ENCODE data around the gene SMIM41.

Gene SMIM41

GRCh38 chr12:52067081-52067374, 12.5 kb upstream of the SMIM41 start:
- H3K4me3 ChIP-seq (ENCODE audit: insufficient read length, low read depth) = no peak overlapping the region
- no peak for DNase-seq (ENCODE audit: low read depth, low spot score)
- H3K4me1 ChIP-seq (ENCODE audit: insufficient read depth, insufficient read length) = peaks cover 3% of the 10 kb centered on the region
- H3K9me3 ChIP-seq (ENCODE audit: insufficient read depth, low read length) = no peaks in the 10 kb centered on the region
- H3K36me3 ChIP-seq (ENCODE audit: insufficient read depth, insufficient read length, low read length) = peaks cover 14% of the 10 kb centered on the region
- H3K9ac ChIP-seq (ENCODE audit: insufficient read length, low read depth) = no peak overlapping the region
- H3K27me3 ChIP-seq (ENCODE audit: insufficient read depth, insufficient read length) = peaks cover 3% of the 10 kb centered on the region
- no peak for TF ChIP-seq YY1 (IDR thresholded peaks at IDR 0.05; ENCODE audit: insufficient read depth, insufficient read length)
- TF ChIP-seq ZNF274 (IDR thresholded peaks at IDR 0.05; ENCODE audit: low read depth, low read length) = no peak
- no peak for TF ChIP-seq SUZ12 (IDR thresholded peaks at IDR 0.05; ENCODE audit: extremely low read depth, insufficient read depth, insufficient read length)

- Histone ChIP-seq H3K4me3 (ENCODE audit: insufficient read length, low read depth) (peak within 1 kb of the TSS; percentile 86), H3K36me3 (ENCODE audit: insufficient read depth, insufficient read length, low read length) (peaks cover 39% of the 10 kb centered on the region), H3K9me3 (ENCODE audit: insufficient read depth, low read length) (no peaks in the 10 kb centered on the region), H3K27me3 (ENCODE audit: insufficient read depth, insufficient read length) (peaks cover 3% of the 10 kb centered on the region), H3K9ac (ENCODE audit: insufficient read length, low read depth) (peak within 1 kb of the TSS; percentile 91), H3K4me1 (ENCODE audit: insufficient read depth, insufficient read length) (peaks cover 1% of the 10 kb centered on the region)
- TF ChIP-seq SUZ12 (IDR thresholded peaks at IDR 0.05; ENCODE audit: extremely low read depth, insufficient read depth, insufficient read length) (no peak), YY1 (IDR thresholded peaks at IDR 0.05; ENCODE audit: insufficient read depth, insufficient read length) (no peak), ZNF274 (IDR thresholded peaks at IDR 0.05; ENCODE audit: low read depth, low read length) (no peak)
- DNase-seq (ENCODE audit: low read depth, low spot score) = peak; percentile 95
Measured at GRCh38 chr12:52069327-52070184, 9.9 kb upstream of the SMIM41 start, which contains the start of gene ATG101. TSS of gene ATG101 (plus strand) at chr12:52069978. CDS start at chr12:52073651, 3,673 bp downstream.

- TF ChIP-seq YY1 (IDR thresholded peaks at IDR 0.05; ENCODE audit: insufficient read depth, insufficient read length) (no peak), SUZ12 (IDR thresholded peaks at IDR 0.05; ENCODE audit: extremely low read depth, insufficient read depth, insufficient read length) (no peak), ZNF274 (IDR thresholded peaks at IDR 0.05; ENCODE audit: low read depth, low read length) (no peak)
- H3K4me1 ChIP-seq (ENCODE audit: insufficient read depth, insufficient read length) = peaks cover 1% of the 10 kb centered on the region
- peak overlapping the region; percentile 86 for H3K4me3 ChIP-seq (ENCODE audit: insufficient read length, low read depth)
- H3K9ac ChIP-seq (ENCODE audit: insufficient read length, low read depth) = peak overlapping the region; percentile 91
- H3K27me3 ChIP-seq (ENCODE audit: insufficient read depth, insufficient read length) = peaks cover 2% of the 10 kb centered on the region
- H3K36me3 ChIP-seq (ENCODE audit: insufficient read depth, insufficient read length, low read length) = peaks cover 47% of the 10 kb centered on the region
- DNase-seq (ENCODE audit: low read depth, low spot score) = no peak
- no peaks in the 10 kb centered on the region for H3K9me3 ChIP-seq (ENCODE audit: insufficient read depth, low read length)
Measured at GRCh38 chr12:52070185-52070925, 9.1 kb upstream of the SMIM41 start.

- Histone ChIP-seq H3K4me3 (ENCODE audit: insufficient read length, low read depth) (no peak overlapping the region), H3K9me3 (ENCODE audit: insufficient read depth, low read length) (no peaks in the 10 kb centered on the region), H3K27me3 (ENCODE audit: insufficient read depth, insufficient read length) (no peaks in the 10 kb centered on the region), H3K4me1 (ENCODE audit: insufficient read depth, insufficient read length) (peaks cover 1% of the 10 kb centered on the region), H3K9ac (ENCODE audit: insufficient read length, low read depth) (no peak overlapping the region), H3K36me3 (ENCODE audit: insufficient read depth, insufficient read length, low read length) (peaks cover 81% of the 10 kb centered on the region)
- TF ChIP-seq YY1 (IDR thresholded peaks at IDR 0.05; ENCODE audit: insufficient read depth, insufficient read length) (no peak), ZNF274 (IDR thresholded peaks at IDR 0.05; ENCODE audit: low read depth, low read length) (no peak), SUZ12 (IDR thresholded peaks at IDR 0.05; ENCODE audit: extremely low read depth, insufficient read depth, insufficient read length) (no peak)
- no peak for DNase-seq (ENCODE audit: low read depth, low spot score)
Measured at GRCh38 chr12:52073531-52074381, 5.7 kb upstream of the SMIM41 start.

- no peak overlapping the region for H3K9ac ChIP-seq (ENCODE audit: insufficient read length, low read depth)
- peaks cover 1% of the 10 kb centered on the region for H3K4me1 ChIP-seq (ENCODE audit: insufficient read depth, insufficient read length)
- no peak overlapping the region for H3K4me3 ChIP-seq (ENCODE audit: insufficient read length, low read depth)
- TF ChIP-seq SUZ12 (IDR thresholded peaks at IDR 0.05; ENCODE audit: extremely low read depth, insufficient read depth, insufficient read length) (no peak), ZNF274 (IDR thresholded peaks at IDR 0.05; ENCODE audit: low read depth, low read length) (no peak), YY1 (IDR thresholded peaks at IDR 0.05; ENCODE audit: insufficient read depth, insufficient read length) (no peak)
- peaks cover 94% of the 10 kb centered on the region for H3K36me3 ChIP-seq (ENCODE audit: insufficient read depth, insufficient read length, low read length)
- H3K9me3 ChIP-seq (ENCODE audit: insufficient read depth, low read length) = no peaks in the 10 kb centered on the region
- H3K27me3 ChIP-seq (ENCODE audit: insufficient read depth, insufficient read length) = no peaks in the 10 kb centered on the region
- DNase-seq (ENCODE audit: low read depth, low spot score) = no peak
Measured at GRCh38 chr12:52074971-52075724, 4.4 kb upstream of the SMIM41 start.

DNA sequence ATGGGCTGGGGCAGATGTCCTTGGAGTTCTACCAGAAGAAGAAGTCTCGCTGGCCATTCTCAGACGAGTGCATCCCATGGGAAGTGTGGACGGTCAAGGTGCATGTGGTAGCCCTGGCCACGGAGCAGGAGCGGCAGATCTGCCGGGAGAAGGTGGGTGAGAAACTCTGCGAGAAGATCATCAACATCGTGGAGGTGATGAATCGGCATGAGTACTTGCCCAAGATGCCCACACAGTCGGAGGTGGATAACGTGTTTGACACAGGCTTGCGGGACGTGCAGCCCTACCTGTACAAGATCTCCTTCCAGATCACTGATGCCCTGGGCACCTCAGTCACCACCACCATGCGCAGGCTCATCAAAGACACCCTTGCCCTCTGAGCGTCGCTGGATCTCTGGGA, 2.7 kb upstream of the SMIM41 start:
- no peak for DNase-seq (ENCODE audit: low read depth, low spot score)
- no peak overlapping the region for H3K9ac ChIP-seq (ENCODE audit: insufficient read length, low read depth)
- H3K36me3 ChIP-seq (ENCODE audit: insufficient read depth, insufficient read length, low read length) = peaks cover 85% of the 10 kb centered on the region
- H3K4me3 ChIP-seq (ENCODE audit: insufficient read length, low read depth) = no peak overlapping the region
- H3K9me3 ChIP-seq (ENCODE audit: insufficient read depth, low read length) = no peaks in the 10 kb centered on the region
- TF ChIP-seq SUZ12 (IDR thresholded peaks at IDR 0.05; ENCODE audit: extremely low read depth, insufficient read depth, insufficient read length) (no peak), ZNF274 (IDR thresholded peaks at IDR 0.05; ENCODE audit: low read depth, low read length) (no peak), YY1 (IDR thresholded peaks at IDR 0.05; ENCODE audit: insufficient read depth, insufficient read length) (no peak)
- H3K27me3 ChIP-seq (ENCODE audit: insufficient read depth, insufficient read length) = no peaks in the 10 kb centered on the region
- H3K4me1 ChIP-seq (ENCODE audit: insufficient read depth, insufficient read length) = peaks cover 11% of the 10 kb centered on the region
